OCI-M2 (cell line): Measurements from ENCODE around the gene ZNHIT1.
"Not testable (repeated sequence)": the region's sequence is repeated elsewhere in the genome, so short reads cannot be mapped to it uniquely, and the experiment has no call there.

Source experiments
- DNase-seq: peaks from one replicate; lab custom pipeline; 2025; ENCODE audit not compliant: unreplicated experiment; lab: John Stamatoyannopoulos, UW

The ZNHIT1 gene

GRCh38 chr7:101240226-101241014, 22.5 kb downstream of the ZNHIT1 start:
- no peak for DNase-seq

DNA sequence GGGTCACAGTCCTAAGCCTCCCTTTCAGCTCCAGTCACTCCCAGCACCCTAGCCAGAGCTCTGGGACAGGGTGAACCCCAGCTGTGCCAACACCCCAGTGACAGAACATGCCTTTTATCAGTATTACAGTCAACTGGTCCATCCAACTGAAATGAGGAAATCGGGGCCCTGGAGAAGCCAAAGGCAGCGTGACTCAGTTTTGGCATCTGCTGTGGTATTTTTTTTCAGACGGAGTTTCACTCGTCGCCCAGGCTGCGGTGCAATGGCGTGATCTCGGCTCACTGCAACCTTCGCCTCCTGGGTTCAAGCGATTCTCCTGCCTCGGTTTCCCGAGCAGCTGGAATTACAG, 23.0 kb downstream of the ZNHIT1 start:
- DNase-seq: no peak

- no peak for DNase-seq
These were observed 23.7 kb downstream of the ZNHIT1 start for GRCh38 chr7:101241443-101242349.

DNA sequence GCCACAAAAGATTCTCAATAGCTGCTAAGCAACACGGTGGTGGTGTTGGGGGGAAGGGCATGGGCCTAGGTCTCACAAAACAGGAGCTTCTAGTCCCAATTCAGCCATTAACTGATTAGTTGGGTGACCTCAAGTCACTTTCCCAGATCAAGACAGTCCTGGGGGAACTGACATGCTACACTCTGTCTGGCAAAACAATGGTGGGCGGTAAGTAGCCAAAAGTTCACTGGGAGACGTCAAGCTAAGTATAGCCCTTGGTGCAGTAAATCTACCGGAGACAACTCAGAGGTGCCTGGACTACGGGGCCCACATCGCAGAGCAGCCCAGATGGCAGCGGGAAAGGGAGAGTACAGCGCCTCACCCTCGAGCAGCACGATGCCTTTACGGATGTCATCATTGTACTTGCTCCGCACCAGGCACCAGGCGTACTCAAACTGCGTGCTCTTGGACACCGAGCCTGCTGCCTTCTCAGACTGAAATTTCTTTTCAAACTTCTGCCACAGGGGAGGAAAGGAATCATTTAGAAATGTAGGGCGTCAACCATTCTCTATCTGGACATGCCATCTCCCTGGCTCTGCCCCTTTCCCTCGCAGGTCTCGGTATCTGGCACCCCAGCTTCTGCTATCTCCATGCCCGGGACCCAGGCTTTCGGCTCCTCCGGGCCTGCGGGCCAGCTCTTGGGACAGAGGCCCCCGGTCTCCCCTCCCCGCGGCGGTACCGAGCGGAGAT, 25.8 kb downstream of the ZNHIT1 start:
- no peak for DNase-seq

GRCh38 chr7:101244375-101245146, 26.6 kb downstream of the ZNHIT1 start, which contains the start of gene FIS1:
Gene FIS1, minus strand, starts transcription at chr7:101245081. Its CDS starts 77 bp downstream, at chr7:101245004.
- DNase-seq: peak; percentile 77

- DNase-seq: peak; percentile 77
These were observed 27.2 kb downstream of the ZNHIT1 start for GRCh38 chr7:101245147-101245668.

- no peak for DNase-seq
These were observed 30.3 kb downstream of the ZNHIT1 start for GRCh38 chr7:101248276-101248675.

GRCh38 chr7:101250324-101250723, 32.4 kb downstream of the ZNHIT1 start:
- DNase-seq: no peak

- DNase-seq: peak; percentile 75
These were observed 34.1 kb downstream of the ZNHIT1 start for GRCh38 chr7:101251871-101252659.

DNA sequence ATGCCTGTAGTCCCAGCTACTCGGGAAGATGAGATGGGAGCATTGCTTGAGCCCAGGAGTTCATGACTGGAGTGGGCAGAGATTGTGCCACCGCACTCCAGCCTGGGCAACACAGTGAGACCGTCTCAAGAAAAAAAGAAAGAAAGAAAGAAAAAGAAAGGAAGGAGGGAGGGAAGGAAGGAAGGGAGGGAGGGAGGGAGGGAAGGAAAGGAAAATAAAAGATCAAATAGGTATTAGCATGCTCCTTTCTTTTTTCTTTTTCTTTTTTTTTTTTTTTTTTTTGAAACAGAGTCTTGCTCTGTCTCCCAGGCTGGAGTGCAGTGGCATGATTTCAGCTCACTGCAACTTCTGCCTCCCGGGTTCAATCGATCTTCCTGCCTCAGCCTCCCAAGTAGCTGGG, 35.2 kb downstream of the ZNHIT1 start:
- DNase-seq: not testable (repeated sequence)

DNA sequence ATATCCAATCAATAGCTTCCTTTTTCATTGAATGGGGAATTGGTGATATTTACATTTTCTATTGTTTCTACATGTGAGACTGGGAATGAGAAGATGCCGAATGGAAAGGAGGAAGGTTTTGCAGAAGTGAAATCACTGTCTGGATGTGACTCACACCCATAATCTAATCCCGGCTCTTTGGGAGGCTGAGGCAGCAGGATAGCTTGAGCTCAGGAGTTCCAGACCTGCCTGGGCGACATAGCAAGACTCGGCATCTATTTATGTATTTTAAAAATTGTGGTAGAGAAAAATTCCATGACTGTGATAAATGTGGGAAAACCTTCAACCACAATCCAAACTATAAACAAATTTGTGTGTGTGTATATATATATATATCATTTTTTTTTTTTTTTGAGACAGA, 37.8 kb downstream of the ZNHIT1 start:
- DNase-seq: no peak

DNA sequence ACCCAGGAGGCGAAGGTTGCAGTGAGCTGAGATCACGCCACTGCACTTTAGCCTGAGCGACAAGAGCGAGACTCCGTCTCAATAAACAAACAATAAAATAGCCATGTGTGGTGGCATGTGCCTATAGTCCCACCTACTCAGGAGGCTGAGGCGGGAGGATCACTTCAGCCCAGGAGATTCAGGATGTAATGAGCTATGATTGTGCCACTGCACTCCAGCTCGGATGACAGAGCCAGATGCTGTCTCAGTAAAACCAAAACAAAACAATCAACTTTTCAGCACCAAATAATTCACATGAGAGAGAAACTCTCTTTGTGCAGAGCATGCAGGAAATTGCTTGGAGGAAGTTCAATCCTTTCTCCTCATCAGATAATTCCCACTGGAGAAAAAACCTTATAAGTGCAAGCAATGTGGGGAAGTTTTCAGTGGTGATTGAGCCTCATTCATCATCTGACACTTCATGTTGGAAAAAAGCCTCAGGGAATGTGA, 40.3 kb downstream of the ZNHIT1 start:
- no peak for DNase-seq

DNA sequence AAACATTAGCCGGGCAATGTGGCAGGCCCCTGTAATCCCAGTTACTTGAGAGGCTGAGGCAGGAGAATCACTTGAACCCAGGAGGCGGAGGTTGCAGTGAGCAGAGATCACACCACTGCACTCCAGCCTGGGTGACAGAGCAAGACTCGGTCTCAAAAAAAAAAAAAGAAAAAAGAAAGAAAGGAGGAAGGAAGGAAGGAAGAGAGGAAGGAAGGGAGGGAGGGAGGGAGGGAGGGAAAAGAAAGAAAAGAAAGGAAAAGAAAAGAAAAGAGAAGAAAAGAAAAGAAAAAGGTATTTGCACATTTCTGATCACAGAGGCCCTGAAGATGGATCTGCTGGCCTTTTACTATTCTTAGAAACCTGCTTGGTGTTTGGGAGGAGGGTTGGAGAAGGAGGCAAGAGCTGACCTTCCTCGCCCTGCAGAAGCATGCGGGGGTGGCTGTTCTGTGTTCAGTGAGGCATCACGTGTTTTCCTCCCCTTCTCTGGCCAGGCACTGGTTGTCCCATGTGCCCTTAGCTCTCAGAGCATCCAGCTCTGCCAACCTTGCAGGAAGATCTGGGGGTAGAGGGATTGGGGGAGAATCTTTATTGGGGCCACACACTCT, 46.2 kb downstream of the ZNHIT1 start:
- not testable (repeated sequence) for DNase-seq

DNA sequence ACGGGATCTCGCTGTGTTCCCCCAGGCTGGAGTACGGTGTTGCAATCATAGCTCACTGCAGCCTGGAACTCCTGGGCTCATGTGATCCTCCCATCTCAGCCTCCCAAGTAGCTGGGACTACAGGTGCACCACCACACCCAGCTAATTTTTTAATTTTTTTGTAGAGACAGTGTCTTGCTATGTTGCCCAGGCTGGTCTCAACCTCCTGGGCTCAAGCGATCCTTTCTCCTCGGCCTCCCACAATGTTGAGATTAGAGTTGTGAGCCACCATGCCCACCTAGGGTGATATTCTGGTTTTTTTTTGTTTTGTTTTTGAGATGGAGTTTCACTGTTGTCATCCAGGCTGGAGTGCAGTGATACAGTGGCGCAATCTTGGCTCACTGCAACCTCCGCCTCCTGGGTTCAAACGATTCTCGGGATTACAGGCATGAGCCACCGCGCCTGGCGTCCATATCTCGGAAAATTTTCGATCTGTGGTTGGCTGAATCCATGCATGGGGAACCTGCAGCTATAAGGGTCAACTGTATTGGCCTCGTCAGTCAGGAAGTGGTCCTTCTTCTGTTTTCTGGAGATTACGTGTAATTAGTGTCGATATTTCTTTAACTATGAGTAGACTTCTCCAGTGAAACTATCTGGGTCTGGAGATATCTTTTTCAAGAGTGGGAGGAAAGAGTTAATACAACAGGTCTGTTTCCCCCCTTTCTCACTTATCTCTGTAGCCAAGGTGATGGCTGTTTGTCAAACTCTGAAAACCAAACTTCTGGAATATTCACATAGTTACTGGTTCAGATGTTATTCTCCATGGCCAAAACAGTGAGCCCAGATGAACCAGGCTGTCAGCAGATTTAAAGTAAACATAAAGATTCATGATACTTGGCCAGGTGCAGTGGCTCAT, 47.9 kb downstream of the ZNHIT1 start:
- DNase-seq: peak; percentile 56

DNA sequence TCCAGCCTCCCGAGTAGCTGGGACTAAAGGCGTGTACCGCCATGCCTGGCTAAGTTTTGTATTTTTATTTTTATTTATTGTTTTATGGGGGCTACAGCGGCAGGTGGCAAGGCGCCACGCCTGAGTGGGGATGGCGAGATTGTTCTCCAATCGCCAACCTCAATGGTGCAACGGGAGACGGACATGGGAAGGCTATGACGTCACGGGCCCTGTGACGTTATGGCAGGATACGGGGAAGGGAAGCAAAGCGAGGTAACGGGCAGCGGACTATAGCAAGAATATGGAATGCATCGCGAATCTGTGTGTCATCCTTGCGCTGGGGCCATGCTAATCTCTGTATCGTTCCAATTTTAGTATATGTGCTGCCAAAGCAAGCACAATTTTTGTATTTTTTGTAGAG, 51.7 kb downstream of the ZNHIT1 start:
- DNase-seq: no peak

DNA sequence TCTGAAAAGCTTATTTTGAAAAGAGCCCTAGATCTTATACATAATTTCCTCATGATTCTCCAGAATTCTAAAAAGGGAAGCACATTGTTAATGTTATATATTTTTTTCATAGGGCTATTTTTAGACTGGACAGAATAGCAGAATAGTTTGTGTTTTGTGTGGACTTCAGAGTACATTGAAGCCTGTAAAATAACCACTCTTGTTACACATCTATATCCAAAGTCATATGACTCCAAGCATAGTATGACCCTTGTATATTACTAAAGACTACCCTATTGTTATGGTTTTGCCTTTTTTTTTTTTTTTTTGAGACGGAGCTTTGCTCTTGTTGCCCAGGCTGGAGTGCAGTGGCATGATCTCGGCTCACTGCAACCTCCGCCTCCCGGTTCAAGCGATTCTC, 53.1 kb downstream of the ZNHIT1 start:
- no peak for DNase-seq

DNA sequence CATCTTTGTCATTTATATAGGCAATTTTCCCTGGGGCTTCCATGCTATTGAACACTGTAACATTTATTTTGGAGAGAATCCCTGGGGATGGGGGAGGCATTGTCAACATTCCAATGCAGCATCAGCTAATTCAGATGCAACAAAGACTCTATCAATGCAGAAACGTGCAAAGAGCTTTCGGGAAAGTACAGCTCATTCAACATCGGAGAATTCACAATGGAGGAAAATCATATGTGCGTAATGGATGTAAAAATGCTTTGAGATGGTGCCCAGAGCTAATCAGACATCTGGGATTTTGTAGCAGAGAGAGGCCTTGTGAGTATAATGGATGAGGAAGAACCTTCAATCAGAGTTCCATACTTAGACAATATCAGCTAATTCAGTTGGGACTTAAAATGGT, 55.2 kb downstream of the ZNHIT1 start:
- no peak for DNase-seq
